ENCODE data around the gene NTF4.
"Not testable (repeated sequence)": the region's sequence is repeated elsewhere in the genome, so short reads cannot be mapped to it uniquely, and the experiment has no call there.

The NTF4 gene

DNA sequence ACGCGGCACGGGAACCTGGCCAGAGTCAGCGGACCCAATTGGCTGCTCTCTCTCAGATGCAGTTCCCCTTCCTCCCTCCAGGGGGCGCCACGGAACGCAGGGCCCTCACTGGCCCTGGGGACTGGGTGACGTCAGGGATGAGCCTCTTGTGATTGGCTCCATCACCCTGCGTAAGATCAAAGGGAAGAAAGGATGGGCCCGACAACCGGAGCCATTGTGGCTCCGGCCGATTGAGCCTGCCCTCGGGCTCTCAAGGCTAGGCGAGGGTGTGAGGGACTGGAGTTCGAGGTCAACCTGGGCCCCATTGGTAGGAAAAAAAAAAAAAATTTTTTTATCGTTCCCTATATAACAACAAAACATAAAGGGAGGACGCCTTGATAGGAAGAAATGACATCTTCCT, 27.8 kb downstream of the NTF4 start, which contains the start of gene CGB1:
Gene CGB1 (minus strand): TSS at position 81 of the 400 bp plus-strand sequence. CDS start 184 bp downstream, outside the sequence.
- FAIRE-seq; DNase-seq (ENCODE audit: insufficient read length, low spot score): not testable (repeated sequence)

DNA sequence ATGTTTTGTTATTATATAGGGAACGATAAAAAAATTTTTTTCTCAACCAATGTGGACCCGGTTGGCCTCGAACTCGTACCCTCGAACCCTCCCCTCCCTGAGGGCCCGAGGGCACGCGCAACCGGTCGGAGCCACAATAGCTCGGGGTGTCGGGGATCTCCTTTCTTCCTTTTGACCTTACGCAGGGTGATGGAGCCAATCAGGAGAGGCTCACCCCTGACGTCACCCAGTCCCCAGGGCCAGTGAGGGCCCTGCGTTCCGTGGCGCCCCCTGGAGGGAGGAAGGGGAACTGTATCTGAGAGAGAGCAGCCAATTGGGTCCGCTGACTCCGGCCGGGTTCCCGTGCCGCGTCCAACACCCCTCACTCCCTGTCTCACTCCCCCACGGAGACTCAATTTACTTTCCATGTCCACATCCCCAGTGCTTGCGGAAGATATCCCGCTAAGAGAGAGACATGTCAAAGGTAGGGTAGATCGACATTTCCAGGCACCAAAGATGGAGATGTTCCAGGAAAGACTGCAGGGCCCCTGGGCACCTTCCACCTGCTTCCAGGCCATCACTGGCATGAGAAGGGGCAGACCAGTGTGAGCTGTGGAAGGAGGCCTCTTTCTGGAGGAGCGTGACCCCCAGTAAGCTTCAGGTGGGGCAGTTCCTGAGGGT, 32.8 kb downstream of the NTF4 start, which contains the start of gene CGB2:
Gene CGB2 (plus strand): TSS at position 249 of the 660 bp plus-strand sequence. CDS start 206 bp downstream, at position 455.
- not testable (repeated sequence) for DNase-seq (ENCODE audit: insufficient read length, low spot score); FAIRE-seq

DNA sequence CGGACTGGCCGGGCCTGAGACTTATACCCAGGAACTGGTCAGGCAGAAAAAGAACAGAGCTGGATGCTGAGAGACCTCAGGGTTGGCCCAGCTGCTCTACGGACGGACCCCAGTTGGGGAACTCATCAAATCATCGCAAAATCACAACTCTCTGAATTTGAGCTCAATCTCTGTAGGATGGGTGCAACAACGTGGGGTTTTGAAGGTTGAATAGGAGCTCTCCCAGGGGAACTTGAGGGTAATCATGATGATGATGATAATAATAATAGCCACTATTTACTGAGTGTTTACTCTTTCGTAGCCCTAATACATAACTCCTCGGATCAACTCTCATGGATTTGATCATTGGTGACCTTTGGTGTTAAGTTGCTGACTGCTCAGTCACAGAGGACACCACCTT, 34.3 kb downstream of the NTF4 start:
- not testable (repeated sequence) for FAIRE-seq; DNase-seq (ENCODE audit: insufficient read length, low spot score)

DNA sequence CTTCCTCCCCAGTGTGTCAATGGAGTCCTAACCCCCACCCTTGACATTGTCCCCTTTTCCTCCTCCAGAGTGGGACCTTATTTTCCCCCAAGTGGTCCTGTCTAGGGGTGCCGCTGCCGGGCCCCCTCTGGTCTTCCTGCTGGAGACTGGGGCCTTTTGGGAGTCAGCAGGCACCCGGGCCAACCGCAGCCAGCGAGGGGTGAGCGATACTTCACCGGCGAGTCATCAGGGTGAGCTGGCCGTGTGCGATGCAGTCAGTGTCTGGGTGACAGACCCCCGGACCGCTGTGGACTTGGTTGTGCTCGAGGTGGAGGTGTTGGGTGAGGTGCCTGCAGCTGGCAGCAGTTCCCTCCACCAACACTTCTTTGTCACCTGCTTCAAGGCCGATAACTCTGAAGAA, 34.9 kb downstream of the NTF4 start:
- not testable (repeated sequence) for DNase-seq (ENCODE audit: insufficient read length, low spot score); FAIRE-seq

DNA sequence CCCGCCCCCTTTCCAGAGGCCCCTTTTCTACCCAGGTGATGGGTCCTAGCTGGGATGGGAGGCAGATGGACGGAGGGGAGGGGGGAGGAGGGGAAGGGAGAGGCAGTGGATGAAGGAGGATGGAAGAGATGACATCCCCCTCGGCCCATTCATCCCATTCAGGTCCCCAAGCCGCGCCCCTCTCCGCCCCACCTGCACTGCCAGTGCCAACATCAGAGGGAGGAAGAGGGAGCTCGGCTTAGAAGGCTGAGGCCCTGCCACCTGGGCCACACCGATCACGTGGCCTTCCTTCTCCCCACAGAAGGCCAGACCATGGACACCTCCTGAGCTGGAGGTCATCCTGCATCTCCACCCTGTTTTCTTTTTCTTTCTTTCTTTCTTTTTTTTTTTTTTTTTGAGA, 35.9 kb downstream of the NTF4 start:
- not testable (repeated sequence) for FAIRE-seq; DNase-seq (ENCODE audit: insufficient read length, low spot score)

DNA sequence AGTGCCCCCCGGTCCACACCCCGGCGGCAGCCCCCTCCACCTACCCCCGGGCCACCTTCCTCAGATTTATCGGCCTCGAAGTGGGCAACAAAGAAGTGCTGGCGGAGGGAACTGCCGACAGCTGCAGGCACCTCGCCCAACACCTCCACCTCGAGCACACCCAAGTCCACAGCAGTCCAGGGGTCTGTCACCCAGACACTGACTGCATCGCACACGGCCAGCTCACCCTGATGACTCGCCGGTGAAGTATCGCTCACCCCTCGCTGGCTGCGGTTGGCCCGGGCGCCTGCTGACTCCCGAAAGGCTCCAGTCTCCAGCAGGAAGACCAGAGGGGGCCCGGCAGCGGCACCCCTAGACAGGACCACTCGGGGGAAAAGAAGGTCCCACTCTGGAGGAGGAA, 39.0 kb downstream of the NTF4 start:
- FAIRE-seq; DNase-seq (ENCODE audit: insufficient read length, low spot score): not testable (repeated sequence)

DNA sequence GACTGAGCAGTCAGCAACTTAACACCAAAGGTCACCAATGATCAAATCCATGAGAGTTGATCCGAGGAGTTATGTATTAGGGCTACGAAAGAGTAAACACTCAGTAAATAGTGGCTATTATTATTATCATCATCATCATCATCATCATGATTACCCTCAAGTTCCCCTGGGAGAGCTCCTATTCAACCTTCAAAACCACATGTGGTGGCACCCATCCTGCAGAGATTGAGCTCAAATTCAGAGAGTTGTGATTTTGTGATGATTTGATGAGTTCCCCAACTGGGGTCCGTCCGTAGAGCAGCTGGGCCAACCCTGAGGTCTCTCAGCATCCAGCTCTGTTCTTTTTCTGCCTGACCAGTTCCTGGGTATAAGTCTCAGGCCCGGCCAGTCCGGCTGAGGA, 39.5 kb downstream of the NTF4 start:
- not testable (repeated sequence) for FAIRE-seq

DNA sequence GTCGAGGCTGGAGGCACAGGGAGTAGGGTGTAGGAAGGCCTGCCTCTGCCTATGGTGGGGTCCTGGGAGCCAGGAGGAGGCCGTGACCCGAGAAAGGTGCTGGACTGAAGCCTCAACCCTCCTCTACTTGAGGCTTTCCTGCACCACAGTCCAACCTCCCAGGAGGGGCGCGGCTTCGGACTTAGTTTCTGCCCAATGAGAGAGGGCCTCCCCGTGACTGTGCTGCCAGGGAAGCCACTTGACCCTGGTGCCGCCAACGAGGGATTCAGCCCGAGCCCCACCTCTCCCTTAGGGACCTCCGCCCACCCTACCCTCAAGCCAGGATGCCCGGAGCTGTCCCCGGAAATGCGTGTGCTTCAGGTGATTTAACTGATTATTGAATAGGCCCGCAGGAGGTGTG, 40.4 kb downstream of the NTF4 start, which contains the start of gene CGB3:
Gene CGB3 (minus strand): TSS at position 101 of the 400 bp plus-strand sequence. CDS start 362 bp downstream, outside the sequence.
- DNase-seq (ENCODE audit: insufficient read length, low spot score); FAIRE-seq: not testable (repeated sequence)

More for the DNA sequence above, 39.5 kb downstream of the NTF4 start:
- DNase-seq (ENCODE audit: insufficient read length, low spot score) = not testable (repeated sequence)

DNA sequence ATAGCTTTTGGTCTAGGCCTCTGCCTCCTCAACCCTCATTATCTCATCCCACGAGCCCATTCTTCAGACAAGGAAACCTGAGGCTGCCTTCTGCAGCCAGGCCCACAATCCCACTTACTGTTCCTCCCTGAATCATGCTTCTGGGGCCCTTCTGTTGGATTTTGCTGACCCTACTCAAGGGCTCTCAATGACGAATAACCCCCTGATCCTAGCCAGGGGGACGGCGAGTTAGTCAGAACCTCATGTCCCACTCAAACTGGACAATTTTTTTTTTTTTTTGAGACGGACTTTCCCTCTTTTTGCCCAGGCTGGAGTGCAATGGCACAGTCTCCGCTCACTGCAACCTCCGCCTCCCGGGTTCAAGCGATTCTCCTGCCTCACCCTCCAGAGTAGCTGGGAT, 42.5 kb downstream of the NTF4 start:
- TF ChIP-seq POU2F2 (IDR thresholded peaks at IDR 0.05; ENCODE audit: low read depth, low read length) (no peak), PAX5 (IDR thresholded peaks at IDR 0.05; ENCODE audit: insufficient read depth, low read length, severe bottlenecking) (no peak), POLR2AphosphoS5 (IDR thresholded peaks at IDR 0.05; ENCODE audit: low read depth, low read length) (no peak), SPI1 (IDR thresholded peaks at IDR 0.05; ENCODE audit: low read depth, low read length) (no peak), POLR2A (IDR thresholded peaks at IDR 0.05; ENCODE audit: low read depth, low read length) (no peak), TAF1 (IDR thresholded peaks at IDR 0.05; ENCODE audit: low read depth, low read length) (no peak)
- DNase-seq (ENCODE audit: insufficient read length, low spot score) (no peak), FAIRE-seq (no peak)

DNA sequence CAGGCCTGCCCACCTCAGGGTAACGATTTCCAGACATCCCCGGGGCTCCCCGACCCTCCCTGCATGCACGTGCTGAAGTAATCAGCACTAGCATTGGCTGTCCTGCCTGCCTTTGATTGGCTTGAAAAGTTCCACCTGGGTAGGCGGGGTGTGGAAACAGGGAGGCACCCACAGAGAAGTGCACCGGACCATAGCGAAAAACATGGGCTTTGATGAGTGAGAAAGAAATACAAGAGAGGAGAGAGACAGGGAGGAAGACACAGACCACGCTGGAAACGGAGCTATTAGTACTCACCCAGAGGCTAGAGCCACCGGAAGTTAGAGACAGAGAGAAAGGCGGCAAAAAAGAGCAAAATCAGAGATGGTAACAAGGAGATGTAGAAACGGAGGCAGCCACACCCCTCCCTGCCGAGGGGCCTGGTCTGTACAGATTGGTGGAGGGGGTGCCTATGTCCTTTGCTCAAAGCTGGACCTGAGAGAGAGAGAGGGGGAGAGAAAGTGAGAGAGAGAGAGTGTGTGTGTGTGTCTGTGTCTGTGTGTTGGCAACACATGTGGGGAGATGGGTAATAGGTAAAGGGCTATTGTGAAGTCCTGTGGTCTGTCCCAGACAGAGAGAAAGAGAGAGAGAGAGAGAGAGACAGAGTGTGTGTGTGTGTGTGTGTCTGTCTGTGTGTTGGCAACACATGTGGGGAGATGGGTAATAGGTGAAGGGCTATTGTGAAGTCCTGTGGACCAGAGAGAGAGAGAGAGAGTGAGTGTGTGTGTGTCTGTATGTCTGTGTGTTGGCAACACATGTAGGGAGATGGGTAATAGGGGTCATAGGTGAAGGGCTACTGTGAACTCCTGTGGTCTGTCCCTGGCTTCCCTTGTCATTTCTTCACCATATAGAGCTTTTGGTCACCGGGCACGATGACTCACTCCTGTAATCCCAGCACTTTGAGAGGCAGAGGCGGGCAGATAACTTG, 43.4 kb downstream of the NTF4 start:
- TF ChIP-seq POLR2A (IDR thresholded peaks at IDR 0.05; ENCODE audit: low read depth, low read length) = no peak
- TF ChIP-seq POU2F2 (IDR thresholded peaks at IDR 0.05; ENCODE audit: low read depth, low read length) = no peak
- TF ChIP-seq SPI1 (IDR thresholded peaks at IDR 0.05; ENCODE audit: low read depth, low read length) = no peak
- TF ChIP-seq TAF1 (IDR thresholded peaks at IDR 0.05; ENCODE audit: low read depth, low read length) = no peak
- no peak for TF ChIP-seq POLR2AphosphoS5 (IDR thresholded peaks at IDR 0.05; ENCODE audit: low read depth, low read length)
- TF ChIP-seq PAX5 (IDR thresholded peaks at IDR 0.05; ENCODE audit: insufficient read depth, low read length, severe bottlenecking) = no peak
- DNase-seq (ENCODE audit: insufficient read length, low spot score) (no peak), FAIRE-seq (no peak)

DNA sequence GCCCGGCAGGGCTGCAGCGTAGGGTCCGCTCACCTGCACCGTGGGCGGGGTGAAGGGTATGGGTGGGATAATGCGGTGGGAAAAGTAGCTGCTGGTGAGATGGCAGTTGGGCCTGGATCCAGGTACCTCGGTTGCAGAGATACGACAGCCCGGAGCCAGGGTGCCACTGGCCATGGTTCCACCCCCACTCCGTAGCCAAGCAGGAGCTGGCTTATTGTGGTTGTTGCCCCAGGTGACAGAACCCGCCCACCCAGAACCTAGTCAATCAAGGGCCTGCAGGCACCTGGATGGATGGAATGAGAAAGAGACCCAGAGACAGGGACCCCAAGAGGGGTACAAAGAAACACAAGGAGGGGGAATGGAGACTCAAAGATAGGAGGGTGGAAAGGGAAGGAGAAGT, 44.3 kb downstream of the NTF4 start:
- DNase-seq (ENCODE audit: insufficient read length, low spot score) (no peak), FAIRE-seq (no peak)
- no peak for TF ChIP-seq TAF1 (IDR thresholded peaks at IDR 0.05; ENCODE audit: low read depth, low read length)
- TF ChIP-seq POU2F2 (IDR thresholded peaks at IDR 0.05; ENCODE audit: low read depth, low read length) = no peak
- no peak for TF ChIP-seq SPI1 (IDR thresholded peaks at IDR 0.05; ENCODE audit: low read depth, low read length)
- TF ChIP-seq PAX5 (IDR thresholded peaks at IDR 0.05; ENCODE audit: insufficient read depth, low read length, severe bottlenecking) = no peak
- no peak for TF ChIP-seq POLR2AphosphoS5 (IDR thresholded peaks at IDR 0.05; ENCODE audit: low read depth, low read length)
- no peak for TF ChIP-seq POLR2A (IDR thresholded peaks at IDR 0.05; ENCODE audit: low read depth, low read length)

Measured in GM12891 (cell line).